ENCODE data around the gene FAM89A.
A peak's percentile ranks its signal among the peaks of the same experiment; 100 is the strongest.
"Not testable (repeated sequence)": the region's sequence is repeated elsewhere in the genome, so short reads cannot be mapped to it uniquely, and the experiment has no call there.

The FAM89A gene

GRCh38 chr1:230985711-230986110 lies 54.3 kb downstream of the FAM89A start:
- DNase-seq = no peak

GRCh38 chr1:230984622-230985515 lies 55.2 kb downstream of the FAM89A start:
- not testable (repeated sequence) for DNase-seq

- DNase-seq = no peak
These were observed 56.2 kb downstream of the FAM89A start for GRCh38 chr1:230983811-230984210.

GRCh38 chr1:230982696-230983095 lies 57.4 kb downstream of the FAM89A start:
- no peak for DNase-seq

GRCh38 chr1:230979952-230980351 lies 60.1 kb downstream of the FAM89A start:
- DNase-seq = no peak

GRCh38 chr1:230979389-230979716 lies 60.7 kb downstream of the FAM89A start:
- no peak for DNase-seq

- peak; percentile 96 for DNase-seq
These were observed 61.3 kb downstream of the FAM89A start, which contains the start of the genes ARV1 and TTC13 for GRCh38 chr1:230978491-230979388. Gene ARV1, plus strand, starts transcription at chr1:230979094. Its CDS starts 12 bp downstream, at chr1:230979106. Gene TTC13, minus strand, starts transcription at chr1:230978861. Its CDS starts 31 bp downstream, at chr1:230978830.

GRCh38 chr1:230977761-230978490 lies 62.1 kb downstream of the FAM89A start:
- peak; percentile 8 for DNase-seq

- DNase-seq = no peak
These were observed 63.0 kb downstream of the FAM89A start for GRCh38 chr1:230976825-230977747.

GRCh38 chr1:230976360-230976759 lies 63.7 kb downstream of the FAM89A start:
- no peak for DNase-seq

- no peak for DNase-seq
These were observed 64.4 kb downstream of the FAM89A start for GRCh38 chr1:230975636-230976035.

- peak; percentile 26 for DNase-seq
These were observed 67.2 kb downstream of the FAM89A start for GRCh38 chr1:230972855-230973271.

- no peak for DNase-seq
These were observed 68.3 kb downstream of the FAM89A start for GRCh38 chr1:230971771-230972170.

GRCh38 chr1:230970432-230970831 lies 69.6 kb downstream of the FAM89A start:
- DNase-seq = no peak
